GM15510 (cell line): ENCODE data around the gene KCNQ1OT1.

ENCODE experiments used
- POLR2A ChIP-seq: IDR thresholded peaks from 3 replicates; pipeline ENCODE4 v1.6.1; 2011; ENCODE audit warnings: borderline replicate concordance; ENCODE audit not compliant: insufficient read length; ENCODE audit errors: extremely low read depth

The KCNQ1OT1 gene

GRCh38 chr11:2577991-2578928, 121.5 kb downstream of the KCNQ1OT1 start:
- TF ChIP-seq POLR2A = no peak

- no peak for TF ChIP-seq POLR2A
Measured at GRCh38 chr11:2577031-2577990, 122.5 kb downstream of the KCNQ1OT1 start.

GRCh38 chr11:2576549-2576948, 123.2 kb downstream of the KCNQ1OT1 start:
- TF ChIP-seq POLR2A = no peak

- no peak for TF ChIP-seq POLR2A
Measured at GRCh38 chr11:2576111-2576510, 123.7 kb downstream of the KCNQ1OT1 start.

- no peak for TF ChIP-seq POLR2A
Measured at GRCh38 chr11:2575591-2576051, 124.2 kb downstream of the KCNQ1OT1 start.

GRCh38 chr11:2574553-2575535, 125.0 kb downstream of the KCNQ1OT1 start:
- no peak for TF ChIP-seq POLR2A

- TF ChIP-seq POLR2A = no peak
Measured at GRCh38 chr11:2574043-2574552, 125.7 kb downstream of the KCNQ1OT1 start.

- TF ChIP-seq POLR2A = no peak
Measured at GRCh38 chr11:2573240-2574042, 126.4 kb downstream of the KCNQ1OT1 start.

GRCh38 chr11:2572491-2573239, 127.1 kb downstream of the KCNQ1OT1 start:
- TF ChIP-seq POLR2A = no peak

GRCh38 chr11:2571598-2572281, 128.1 kb downstream of the KCNQ1OT1 start:
- no peak for TF ChIP-seq POLR2A

GRCh38 chr11:2570841-2571597, 128.8 kb downstream of the KCNQ1OT1 start:
- TF ChIP-seq POLR2A = no peak
